GM23338 (cell line): Measurements from ENCODE around the gene SPTA1. TPM values are rescaled to one million over a fixed set of nuclear protein-coding genes. Genes with fewer than 3 reads are reported as not detected.

Experiments used
- ATAC-seq: fragments of 200-7000 bp; cut with Tn5 transposase; 3 replicates; pipeline ENCODE4 v1.9.1; 2020
- DNase-seq: peaks from one replicate; pipeline ENCODE4 v3.0.0-alpha.2; 2015; ENCODE audit warnings: low spot score
- H2AFZ ChIP-seq: fragments of 200-600 bp; sonication (generic); 2 replicates; pipeline ENCODE4 v1.8.0; 2016; ENCODE audit warnings: antibody characterized with exemption, mild to moderate bottlenecking, moderate library complexity
- H3F3A ChIP-seq: fragments of 200-600 bp; sonication (generic); replicated peaks from 2 replicates; pipeline ENCODE4 v1.8.0; 2017; ENCODE audit warnings: antibody characterized with exemption, mixed run types, low read depth
- H3K27ac ChIP-seq: fragments of 200-600 bp; sonication (generic); 2 replicates; pipeline ENCODE4 v1.6.1; 2016; ENCODE audit warnings: low read depth
- H3K27me3 ChIP-seq: fragments of 200-600 bp; sonication (generic); 2 replicates; pipeline ENCODE4 v1.8.0; 2016; ENCODE audit warnings: mild to moderate bottlenecking, mixed run types, moderate library complexity; ENCODE audit not compliant: insufficient read depth
- H3K36me3 ChIP-seq: fragments of 200-600 bp; sonication (generic); 2 replicates; pipeline ENCODE4 v1.8.0; 2016; ENCODE audit warnings: mild to moderate bottlenecking; ENCODE audit not compliant: insufficient read depth
- H3K4me1 ChIP-seq: fragments of 200-600 bp; sonication (generic); 2 replicates; pipeline ENCODE4 v1.8.0; 2016; ENCODE audit warnings: mild to moderate bottlenecking, moderate library complexity; ENCODE audit not compliant: insufficient read depth
- H3K4me2 ChIP-seq: fragments of 200-600 bp; sonication (generic); 2 replicates; pipeline ENCODE4 v1.7.1; 2017; ENCODE audit warnings: mixed run types
- H3K4me3 ChIP-seq: fragments of 200-600 bp; sonication (generic); 2 replicates; pipeline ENCODE4 v1.6.1; 2016; ENCODE audit warnings: mixed run types
- H3K79me2 ChIP-seq: fragments of 200-600 bp; sonication (generic); replicated peaks from 2 replicates; pipeline ENCODE4 v1.8.0; 2017; ENCODE audit warnings: mild to moderate bottlenecking; ENCODE audit not compliant: insufficient read depth
- H3K9me2 ChIP-seq: fragments of 200-600 bp; sonication (generic); 2 replicates; pipeline ENCODE4 v1.8.0; 2017; ENCODE audit not compliant: insufficient read depth
- H4K20me1 ChIP-seq: fragments of 200-600 bp; sonication (generic); replicated peaks from 2 replicates; pipeline ENCODE4 v1.8.0; 2017; ENCODE audit warnings: mild to moderate bottlenecking; ENCODE audit not compliant: insufficient read depth
- H3K27ac Mint-ChIP-seq: 2 replicates; pipeline ENCODE4 v1.8.0; 2020; ENCODE audit warnings: inconsistent platforms, mild to moderate bottlenecking, moderate library complexity, mixed read lengths
- H3K27me3 Mint-ChIP-seq: 3 replicates; pipeline ENCODE4 v1.8.0; 2022; ENCODE audit warnings: low read depth, mild to moderate bottlenecking, moderate library complexity, mixed read lengths, inconsistent platforms; ENCODE audit not compliant: insufficient read depth, poor library complexity
- H3K36me3 Mint-ChIP-seq: 3 replicates; pipeline ENCODE4 v1.8.0; 2021; ENCODE audit warnings: low read depth, mild to moderate bottlenecking, inconsistent platforms, moderate library complexity, mixed read lengths
- H3K4me1 Mint-ChIP-seq: 3 replicates; pipeline ENCODE4 v1.8.0; 2020; ENCODE audit warnings: mild to moderate bottlenecking, inconsistent platforms, mixed read lengths
- H3K4me3 Mint-ChIP-seq: 3 replicates; pipeline ENCODE4 v1.8.0; 2021; ENCODE audit warnings: moderate library complexity, mild to moderate bottlenecking, inconsistent platforms, mixed read lengths
- H3K9me3 Mint-ChIP-seq: 3 replicates; pipeline ENCODE4 v1.8.0; 2020; ENCODE audit warnings: moderate library complexity, mild to moderate bottlenecking, inconsistent platforms, mixed read lengths
- CREB1 ChIP-seq: fragments of 250-450 bp; sonication (Bioruptor Pico); IDR thresholded peaks from 2 replicates; pipeline ENCODE4 v1.5.0; 2020; ENCODE audit warnings: low read depth, mild to moderate bottlenecking, moderate library complexity
- ETS1 ChIP-seq: IDR thresholded peaks from 2 replicates; pipeline ENCODE4 v1.6.1; 2016; ENCODE audit warnings: antibody characterized with exemption
- EZH2phosphoT487 ChIP-seq: fragments of 200-600 bp; sonication (generic); IDR thresholded peaks from one replicate; pipeline ENCODE4 v1.8.1; 2018; ENCODE audit warnings: antibody characterized with exemption; ENCODE audit not compliant: unreplicated experiment
- JUNB ChIP-seq: IDR thresholded peaks from one replicate; pipeline ENCODE4 v1.6.1; 2016; ENCODE audit warnings: antibody characterized with exemption; ENCODE audit not compliant: unreplicated experiment
- NANOG ChIP-seq: IDR thresholded peaks from 2 replicates; pipeline ENCODE4 v1.6.1; 2016; ENCODE audit warnings: antibody characterized with exemption, borderline replicate concordance
- POLR2AphosphoS5 ChIP-seq: IDR thresholded peaks from 2 replicates; pipeline ENCODE4 v1.6.1; 2016; ENCODE audit warnings: antibody characterized with exemption, low read depth
- STAT1 ChIP-seq: IDR thresholded peaks from one replicate; pipeline ENCODE4 v1.6.1; 2016; ENCODE audit warnings: antibody characterized with exemption; ENCODE audit not compliant: unreplicated experiment
- ZNF114 ChIP-seq: fragments of 250-450 bp; sonication (Bioruptor Pico); IDR thresholded peaks from 2 replicates; pipeline ENCODE4 v1.5.0; 2020; ENCODE audit warnings: mild to moderate bottlenecking, moderate library complexity
- ZNF462 ChIP-seq: fragments of 250-450 bp; sonication (Bioruptor Pico); IDR thresholded peaks from 2 replicates; pipeline ENCODE4 v1.5.0; 2020; ENCODE audit warnings: mild to moderate bottlenecking, moderate library complexity
- polyA plus RNA-seq: library from polyadenylated mRNA; unstranded; fragments of >200 nt; fragmentation: Nextera tagmentation; extraction: Ambion mirVana; gene quantifications from 2 replicates; pipeline ENCODE4 v1.2.1, GENCODE V29; 2016
- total RNA-seq: library from RNA; depleted of rRNA; stranded (reverse); fragments of >200 nt; shearing (Covaris generic); gene quantifications from 2 replicates; pipeline ENCODE4 v1.2.3, GENCODE V29; 2014

Gene SPTA1
- total and polyA plus RNA-seq, 2 experiments from 2014 or later = not detected

DNA sequence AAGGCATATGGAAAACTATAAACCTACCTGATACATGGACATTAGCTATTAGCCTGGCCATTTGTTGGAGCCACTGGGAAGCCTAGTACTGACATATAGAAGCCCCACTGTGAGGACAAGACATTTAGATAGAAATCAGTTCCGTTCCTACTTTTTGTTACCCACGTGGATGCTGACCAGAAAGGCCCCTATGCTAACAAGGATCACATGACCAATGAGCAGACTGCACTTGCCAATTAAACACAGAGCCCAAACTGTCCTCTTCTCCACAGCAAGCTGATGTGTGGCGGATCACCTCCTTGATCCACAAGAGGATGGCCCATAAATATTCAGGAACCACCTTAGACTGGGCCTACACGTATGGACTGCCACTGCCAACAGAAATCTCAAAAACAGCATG is 45.2 kb upstream of the SPTA1 start:
- H3K27ac Mint-ChIP-seq = no peak overlapping the region
- ATAC-seq (no peak), DNase-seq (no peak)
- Histone ChIP-seq H3K36me3 (no peaks in the 10 kb centered on the region), H3K27me3 (no peaks in the 10 kb centered on the region), H4K20me1 (no peaks in the 10 kb centered on the region), H3K4me2 (no peak overlapping the region), H3K4me3 (no peak overlapping the region), H3F3A (no peaks in the 10 kb centered on the region), H3K9me2 (no peaks in the 10 kb centered on the region; the same call in 1 of the 2 replicates), H3K4me1 (no peaks in the 10 kb centered on the region), H3K79me2 (no peaks in the 10 kb centered on the region), H2AFZ (no peak overlapping the region), H3K27ac (no peak overlapping the region)
- H3K4me1 Mint-ChIP-seq = no peaks in the 10 kb centered on the region
- H3K4me3 Mint-ChIP-seq = no peak overlapping the region
- no peaks in the 10 kb centered on the region for H3K27me3 Mint-ChIP-seq
- H3K36me3 Mint-ChIP-seq = no peaks in the 10 kb centered on the region
- no peaks in the 10 kb centered on the region for H3K9me3 Mint-ChIP-seq
- TF ChIP-seq JUNB (no peak), EZH2phosphoT487 (no peak), POLR2AphosphoS5 (no peak), CREB1 (CRISPR knock-in tag) (no peak), ETS1 (no peak), STAT1 (no peak), ZNF462 (CRISPR knock-in tag) (no peak), NANOG (no peak), ZNF114 (no peak)
